Thyroid gland (tissue), 4 donors: ENCODE data around the gene ZBTB18.

ENCODE experiments used
- CTCF ChIP-seq, 6 experiments: fragments of 200-600 bp in 3 of 6; fragments of 450-650 bp in 3 of 6; sonication (generic) in 3 of 6; IDR thresholded peaks; one replicate each; pipeline ENCODE4 v1.5.1; 2016 to 2019; ENCODE audit warnings: antibody characterized with exemption in 6 of 6, mild to moderate bottlenecking in 2 of 6, inconsistent platforms in 1 of 6, moderate library complexity in 1 of 6
- POLR2A ChIP-seq, 2 donors: fragments of 450-650 bp; IDR thresholded peaks; one replicate each; pipeline ENCODE4 v1.6.1; 2017; ENCODE audit warnings: antibody characterized with exemption in 2 of 2, mild to moderate bottlenecking in 2 of 2, moderate library complexity in 1 of 2

DNA sequence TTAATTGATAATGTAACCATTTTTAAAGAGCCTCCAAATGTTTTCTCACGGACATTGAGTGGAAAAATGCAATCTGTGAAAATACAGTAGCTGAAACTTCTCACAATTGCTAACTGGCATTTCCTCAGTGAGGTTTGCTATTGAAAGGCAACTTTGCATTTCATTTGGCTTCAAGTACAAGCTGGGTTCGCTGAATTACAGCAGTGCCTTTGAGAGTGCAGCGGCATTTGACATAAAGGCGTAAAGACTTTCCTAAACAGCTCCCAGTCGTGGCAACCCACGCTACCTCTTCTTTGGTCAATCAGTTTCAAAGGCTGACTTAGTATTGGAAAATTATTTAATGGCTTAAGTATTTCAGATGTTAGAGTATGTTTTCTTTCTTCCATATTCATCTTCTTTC is 39.3 kb upstream of the ZBTB18 start:
- TF ChIP-seq POLR2A (IDR thresholded peaks at IDR 0.05) (no peak), CTCF (IDR thresholded peaks at IDR 0.05) (no peak)
